Endothelial cell (in vitro differentiated cells): ENCODE results near the gene ADAP2. TPM values are rescaled to one million over a fixed set of nuclear protein-coding genes. Genes with fewer than 3 reads are reported as not detected.

Experiments used
- DNase-seq: peaks from one replicate; pipeline ENCODE4 v3.0.0; 2021; ENCODE audit warnings: low spot score
- H3K27ac Mint-ChIP-seq: one replicate; pipeline ENCODE4 v1.8.0; 2021; ENCODE audit warnings: mixed read lengths, inconsistent platforms; ENCODE audit not compliant: unreplicated experiment
- H3K27me3 Mint-ChIP-seq: one replicate; pipeline ENCODE4 v1.8.0; 2021; ENCODE audit warnings: mild to moderate bottlenecking, moderate library complexity, mixed read lengths, inconsistent platforms; ENCODE audit not compliant: unreplicated experiment
- H3K36me3 Mint-ChIP-seq: one replicate; pipeline ENCODE4 v1.8.0; 2021; ENCODE audit warnings: mild to moderate bottlenecking, low read depth, mixed read lengths, inconsistent platforms; ENCODE audit not compliant: unreplicated experiment
- H3K4me1 Mint-ChIP-seq: one replicate; pipeline ENCODE4 v1.8.0; 2021; ENCODE audit warnings: mild to moderate bottlenecking, mixed read lengths, inconsistent platforms; ENCODE audit not compliant: unreplicated experiment
- H3K4me3 Mint-ChIP-seq: one replicate; pipeline ENCODE4 v1.8.0; 2021; ENCODE audit warnings: mild to moderate bottlenecking, mixed read lengths, inconsistent platforms; ENCODE audit not compliant: unreplicated experiment
- H3K9me3 Mint-ChIP-seq: one replicate; pipeline ENCODE4 v1.8.0; 2021; ENCODE audit warnings: mixed read lengths, inconsistent platforms; ENCODE audit not compliant: unreplicated experiment
- total RNA-seq: library from RNA; stranded (reverse); fragmentation: NEBNext Ultra II Directional; extraction: Animal tissue kit (Norgen Biotek cat#: 25700); gene quantifications from one replicate; pipeline ENCODE4 v1.2.1, GENCODE V29; 2021; ENCODE audit not compliant: unreplicated experiment
- TF ChIP-seq, protein P1 (sequence below): fragments of 200-600 bp; sonication (generic); IDR thresholded peaks from one replicate; pipeline ENCODE4 v1.5.0; 2021; ENCODE audit warnings: antibody characterized with exemption; ENCODE audit not compliant: unreplicated experiment

The ADAP2 gene
- total RNA-seq, 1 donor from 2014 or later = 0.95 TPM

DNA sequence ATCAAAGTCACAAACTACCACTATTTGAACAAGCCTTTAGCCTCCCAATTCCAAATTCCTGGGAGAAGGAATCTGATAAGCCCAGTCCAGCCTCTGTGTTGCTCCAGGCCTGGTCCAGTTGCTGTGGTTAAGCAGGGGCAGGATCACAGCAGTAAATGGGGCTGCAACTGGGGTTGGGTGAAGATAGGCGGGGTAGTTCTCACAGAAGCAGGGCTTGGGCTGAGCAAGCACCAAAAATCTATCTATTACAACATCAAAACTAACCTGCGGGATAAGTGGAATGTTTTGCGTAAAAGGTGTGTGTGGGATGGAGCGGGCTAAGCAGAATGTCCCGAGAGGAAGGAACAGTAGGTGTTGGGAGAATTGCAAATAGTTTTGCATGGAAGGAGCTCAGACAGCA lies 26.1 kb downstream of the ADAP2 start:
- DNase-seq = no peak
- H3K9me3 Mint-ChIP-seq = no peaks in the 10 kb centered on the region
- no peaks in the 10 kb centered on the region for H3K4me1 Mint-ChIP-seq
- H3K4me3 Mint-ChIP-seq = no peak overlapping the region
- TF ChIP-seq, protein P1, sequence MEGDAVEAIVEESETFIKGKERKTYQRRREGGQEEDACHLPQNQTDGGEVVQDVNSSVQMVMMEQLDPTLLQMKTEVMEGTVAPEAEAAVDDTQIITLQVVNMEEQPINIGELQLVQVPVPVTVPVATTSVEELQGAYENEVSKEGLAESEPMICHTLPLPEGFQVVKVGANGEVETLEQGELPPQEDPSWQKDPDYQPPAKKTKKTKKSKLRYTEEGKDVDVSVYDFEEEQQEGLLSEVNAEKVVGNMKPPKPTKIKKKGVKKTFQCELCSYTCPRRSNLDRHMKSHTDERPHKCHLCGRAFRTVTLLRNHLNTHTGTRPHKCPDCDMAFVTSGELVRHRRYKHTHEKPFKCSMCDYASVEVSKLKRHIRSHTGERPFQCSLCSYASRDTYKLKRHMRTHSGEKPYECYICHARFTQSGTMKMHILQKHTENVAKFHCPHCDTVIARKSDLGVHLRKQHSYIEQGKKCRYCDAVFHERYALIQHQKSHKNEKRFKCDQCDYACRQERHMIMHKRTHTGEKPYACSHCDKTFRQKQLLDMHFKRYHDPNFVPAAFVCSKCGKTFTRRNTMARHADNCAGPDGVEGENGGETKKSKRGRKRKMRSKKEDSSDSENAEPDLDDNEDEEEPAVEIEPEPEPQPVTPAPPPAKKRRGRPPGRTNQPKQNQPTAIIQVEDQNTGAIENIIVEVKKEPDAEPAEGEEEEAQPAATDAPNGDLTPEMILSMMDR = no peak
- H3K27me3 Mint-ChIP-seq = peaks cover 3% of the 10 kb centered on the region
- no peaks in the 10 kb centered on the region for H3K36me3 Mint-ChIP-seq
- H3K27ac Mint-ChIP-seq = no peak overlapping the region

DNA sequence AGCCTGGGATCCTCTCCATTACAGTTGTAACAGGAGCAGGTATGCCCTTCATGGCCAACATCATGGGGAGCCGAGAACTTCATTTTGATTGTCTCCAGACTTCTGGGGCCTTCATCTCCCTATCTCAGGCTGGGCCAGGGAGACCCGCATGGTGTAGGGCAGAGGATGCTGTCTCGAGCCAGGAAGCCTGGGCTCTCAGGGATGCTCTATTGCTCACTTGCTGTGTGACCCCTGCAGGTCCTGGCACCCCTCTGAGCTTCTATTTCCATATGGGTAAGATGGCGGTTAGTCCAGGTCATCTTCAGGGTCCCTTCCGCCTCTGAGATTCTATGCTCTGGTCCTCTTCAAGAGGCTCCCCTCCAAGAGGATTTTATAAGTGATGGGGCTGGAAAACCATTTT lies 28.4 kb downstream of the ADAP2 start:
- Mint-ChIP-seq H3K9me3 (no peaks in the 10 kb centered on the region), H3K27ac (no peak overlapping the region), H3K27me3 (peaks cover 2% of the 10 kb centered on the region), H3K4me3 (no peak overlapping the region), H3K4me1 (peaks cover 3% of the 10 kb centered on the region), H3K36me3 (no peaks in the 10 kb centered on the region)
- no peak for DNase-seq
- TF ChIP-seq, protein P1 = no peak

DNA sequence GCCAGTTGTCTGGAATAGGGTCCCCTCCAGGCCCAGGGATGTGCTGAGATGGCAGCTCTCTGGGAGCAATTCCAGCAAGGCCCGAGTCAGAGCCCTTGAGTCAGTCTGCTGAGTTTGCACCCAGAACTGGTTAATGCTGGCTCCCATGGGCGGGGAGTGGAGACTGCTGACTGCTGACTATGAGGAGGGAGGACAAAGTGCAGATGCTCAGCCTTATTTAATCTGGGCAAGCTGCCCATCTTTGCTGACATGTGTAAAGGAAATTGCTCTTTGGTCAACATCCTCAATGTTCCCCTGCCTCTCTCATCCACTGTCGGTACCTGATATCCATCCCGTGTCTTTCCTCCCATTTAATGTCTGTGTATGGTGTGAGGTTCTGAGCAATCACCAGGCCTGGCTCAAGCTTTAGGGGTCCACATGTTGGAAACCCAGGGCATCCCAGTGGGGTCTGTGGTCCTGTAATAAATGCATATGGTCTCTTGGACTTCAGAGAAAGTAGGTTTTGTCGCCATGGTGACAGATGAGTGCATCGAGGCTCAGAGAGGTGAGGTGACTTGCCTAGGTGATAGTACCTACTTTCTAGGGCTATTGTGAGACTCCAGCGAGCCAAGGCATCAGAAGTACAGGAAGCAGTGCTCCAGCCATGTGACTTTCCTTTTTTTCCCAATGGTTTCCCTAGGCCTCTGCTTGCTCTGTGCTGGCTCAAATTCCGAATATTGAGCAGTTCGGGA lies 29.1 kb downstream of the ADAP2 start:
- TF ChIP-seq, protein P1 = no peak
- no peaks in the 10 kb centered on the region for H3K36me3 Mint-ChIP-seq
- no peak overlapping the region for H3K4me3 Mint-ChIP-seq
- DNase-seq = no peak
- H3K27me3 Mint-ChIP-seq = peaks cover 2% of the 10 kb centered on the region
- H3K4me1 Mint-ChIP-seq = peaks cover 3% of the 10 kb centered on the region
- H3K27ac Mint-ChIP-seq = no peak overlapping the region
- no peaks in the 10 kb centered on the region for H3K9me3 Mint-ChIP-seq

DNA sequence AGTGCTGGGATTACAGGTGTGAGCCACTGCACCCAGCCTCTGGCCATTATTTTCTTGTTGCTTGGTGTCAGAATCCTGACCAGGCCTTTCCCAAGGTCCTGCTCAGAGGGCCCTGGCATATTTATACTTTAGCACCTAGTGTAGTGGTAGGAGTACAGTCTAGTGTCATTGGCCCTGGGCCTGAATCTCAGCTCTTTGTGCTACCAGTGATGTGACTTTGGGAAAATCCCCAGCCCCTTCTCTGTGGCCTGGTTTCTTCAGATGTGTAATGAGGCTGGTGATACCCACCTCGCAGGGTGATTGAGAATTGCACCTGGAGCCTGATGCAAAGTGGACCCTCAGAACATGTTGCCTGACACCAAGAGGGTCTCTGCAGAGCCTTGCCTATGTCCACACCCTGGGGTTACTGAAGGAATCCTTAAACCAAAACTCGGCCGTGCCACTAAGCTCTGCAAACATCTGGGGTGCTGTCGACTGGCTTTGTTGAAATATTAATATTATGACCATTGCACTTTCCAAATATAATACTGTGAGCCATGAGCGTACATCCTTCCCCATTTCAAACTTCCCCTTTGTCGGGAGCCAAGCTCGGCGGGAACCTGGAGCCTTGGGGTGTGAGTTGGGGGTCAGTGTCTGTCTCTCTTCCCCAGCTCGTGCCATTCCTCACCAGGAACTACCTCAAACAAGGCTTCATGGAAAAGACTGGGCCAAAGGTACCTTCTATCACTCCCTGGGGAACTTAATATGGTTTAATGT lies 31.1 kb downstream of the ADAP2 start:
- Mint-ChIP-seq H3K27me3 (peaks cover 2% of the 10 kb centered on the region), H3K4me3 (no peak overlapping the region), H3K9me3 (no peaks in the 10 kb centered on the region), H3K4me1 (peaks cover 10% of the 10 kb centered on the region), H3K36me3 (no peaks in the 10 kb centered on the region), H3K27ac (no peak overlapping the region)
- DNase-seq = no peak
- TF ChIP-seq, protein P1 = no peak
